Fibroblast of skin of right quadriceps (primary cell): ENCODE data around the gene MAS1L.

Source experiments
- DNase-seq: peaks from one replicate; pipeline ENCODE4 v3.0.0-alpha.2; 2013

MAS1L gene, protein sequence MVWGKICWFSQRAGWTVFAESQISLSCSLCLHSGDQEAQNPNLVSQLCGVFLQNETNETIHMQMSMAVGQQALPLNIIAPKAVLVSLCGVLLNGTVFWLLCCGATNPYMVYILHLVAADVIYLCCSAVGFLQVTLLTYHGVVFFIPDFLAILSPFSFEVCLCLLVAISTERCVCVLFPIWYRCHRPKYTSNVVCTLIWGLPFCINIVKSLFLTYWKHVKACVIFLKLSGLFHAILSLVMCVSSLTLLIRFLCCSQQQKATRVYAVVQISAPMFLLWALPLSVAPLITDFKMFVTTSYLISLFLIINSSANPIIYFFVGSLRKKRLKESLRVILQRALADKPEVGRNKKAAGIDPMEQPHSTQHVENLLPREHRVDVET

GRCh38 chr6:29487660-29488059, at the start of gene MAS1L:
Gene MAS1L, minus strand, starts transcription at chr6:29487956. Its CDS starts 54 bp downstream, at chr6:29487902.
- DNase-seq = no peak

- no peak for DNase-seq
Measured at GRCh38 chr6:29532320-29532951, 44.7 kb upstream of the MAS1L start.

DNA sequence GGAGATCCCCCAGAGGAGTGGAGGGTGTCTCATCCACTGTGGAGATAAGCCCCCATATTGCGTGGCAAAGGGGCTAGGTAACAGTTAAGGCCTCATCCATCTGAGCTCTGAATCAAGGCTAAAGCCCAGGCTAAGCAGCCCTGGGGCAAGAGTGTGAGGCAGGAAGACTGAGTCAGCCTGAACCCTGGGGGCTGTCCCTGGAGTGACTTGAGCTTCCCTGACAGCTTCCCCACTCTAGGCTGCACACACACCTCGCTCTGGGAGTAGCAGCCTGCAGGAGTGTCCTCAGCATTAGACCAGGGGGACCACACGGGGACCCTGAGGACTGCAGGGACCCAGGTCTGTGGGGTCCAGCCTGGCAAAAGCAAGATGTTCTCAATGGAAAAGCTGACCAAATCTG, 43.9 kb upstream of the MAS1L start:
- no peak for DNase-seq

DNA sequence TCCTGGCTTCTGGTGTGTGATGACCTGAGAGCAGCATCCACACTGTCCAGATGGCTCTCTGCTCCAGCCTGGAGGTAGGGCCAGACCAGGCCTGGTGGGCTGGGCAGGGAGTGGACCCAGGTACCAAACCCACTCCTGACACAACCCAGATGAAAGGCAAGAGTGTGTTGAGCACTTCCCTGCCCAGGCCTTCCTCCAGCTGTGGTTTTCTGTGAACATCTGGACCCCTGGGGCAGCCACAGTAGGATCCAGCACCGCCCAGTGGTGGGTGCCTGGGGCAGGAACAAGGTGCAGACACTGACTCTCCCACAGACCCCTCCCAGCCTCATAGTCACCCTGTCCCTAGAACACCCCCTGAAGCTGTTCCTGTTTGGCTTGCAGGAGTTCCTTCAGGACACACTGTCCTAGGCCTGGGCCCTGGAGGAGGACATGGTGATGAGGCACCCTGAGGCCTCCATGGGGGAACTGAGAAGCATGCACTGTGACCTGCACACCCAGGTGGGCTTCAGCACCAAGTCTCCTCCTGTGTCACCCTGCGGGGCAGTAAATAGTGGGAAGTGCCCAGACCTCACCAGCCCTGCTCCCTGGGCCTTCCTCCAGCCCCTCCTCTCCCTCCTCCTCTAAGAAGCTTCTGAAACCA, 43.0 kb upstream of the MAS1L start:
- no peak for DNase-seq

- no peak for DNase-seq
Measured at GRCh38 chr6:29529956-29530355, 42.2 kb upstream of the MAS1L start.

DNA sequence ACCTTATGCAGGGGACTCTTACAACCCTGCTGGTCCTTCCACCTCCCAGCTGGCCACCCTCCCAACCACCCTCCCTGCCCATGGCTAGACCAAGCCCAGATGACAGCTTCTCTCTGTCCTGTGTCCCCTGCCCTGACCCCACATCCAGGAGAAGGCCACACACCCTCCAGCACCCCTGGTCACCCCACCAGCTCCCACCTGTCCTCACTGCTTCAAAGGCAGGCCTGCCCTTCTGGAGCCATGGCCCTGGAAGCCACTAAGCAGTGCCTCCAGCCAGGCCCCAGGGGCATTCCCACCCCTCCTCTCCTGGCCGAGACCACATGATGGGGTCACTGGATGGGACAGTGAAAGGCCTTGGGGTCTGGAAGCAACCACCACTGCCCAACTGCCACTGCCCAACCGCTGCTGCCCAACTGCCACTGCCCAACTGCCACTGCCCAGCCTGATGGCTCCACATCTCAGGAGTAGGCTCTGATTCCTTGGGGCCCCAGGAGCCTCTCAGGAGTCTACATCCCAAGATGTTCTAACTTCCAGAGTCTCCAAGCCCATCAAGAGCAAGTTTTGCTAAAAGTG, 41.3 kb upstream of the MAS1L start:
- no peak for DNase-seq

DNA sequence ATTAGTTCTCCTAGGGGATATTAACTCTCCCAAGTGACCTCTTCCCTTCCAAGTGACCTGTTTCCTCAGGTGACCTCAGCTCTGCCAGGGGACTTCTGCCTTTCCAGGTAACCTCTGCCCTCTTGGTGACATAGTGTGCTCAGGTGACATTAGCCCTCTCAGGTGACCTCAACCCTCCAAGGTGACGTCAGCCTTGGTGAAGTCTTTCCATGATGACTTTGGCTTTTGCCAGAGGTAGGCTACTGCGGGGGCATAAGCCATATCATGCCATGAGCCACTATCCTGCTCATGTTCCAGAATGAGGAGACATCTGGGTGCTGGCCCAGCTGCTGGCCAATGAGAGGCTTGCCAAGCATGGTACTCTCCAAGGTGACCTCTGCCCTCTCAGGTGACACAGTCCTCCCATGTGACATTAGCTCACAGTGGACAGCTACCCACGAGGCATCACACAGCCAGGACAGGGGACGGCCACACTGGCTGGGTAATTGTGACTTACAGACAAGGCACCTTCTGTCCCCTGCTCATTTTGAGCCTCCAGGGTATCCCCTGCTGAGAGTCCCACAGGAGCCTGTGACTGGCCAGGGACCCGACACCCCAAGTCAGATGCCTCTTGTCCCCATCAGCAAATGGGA, 40.7 kb upstream of the MAS1L start:
- DNase-seq = no peak

- no peak for DNase-seq
Measured at GRCh38 chr6:29527564-29527963, 39.8 kb upstream of the MAS1L start.

- DNase-seq = no peak
Measured at GRCh38 chr6:29527126-29527525, 39.4 kb upstream of the MAS1L start.

DNA sequence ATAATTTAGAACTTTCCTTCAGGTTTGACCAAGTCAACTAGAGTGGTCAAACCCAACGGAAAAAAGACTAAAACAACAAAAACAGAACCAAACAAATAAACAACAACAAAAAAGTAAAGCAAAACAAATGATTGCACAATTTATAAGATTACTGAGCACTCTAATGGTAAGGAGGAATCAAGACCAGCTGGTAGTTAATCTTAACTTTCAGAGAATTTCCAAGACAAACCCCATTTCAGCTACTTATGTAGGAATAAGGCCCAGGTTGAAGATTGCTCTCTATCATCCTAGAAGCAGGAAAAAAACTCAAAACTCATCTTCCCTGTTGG, 37.5 kb upstream of the MAS1L start:
- DNase-seq = no peak

DNA sequence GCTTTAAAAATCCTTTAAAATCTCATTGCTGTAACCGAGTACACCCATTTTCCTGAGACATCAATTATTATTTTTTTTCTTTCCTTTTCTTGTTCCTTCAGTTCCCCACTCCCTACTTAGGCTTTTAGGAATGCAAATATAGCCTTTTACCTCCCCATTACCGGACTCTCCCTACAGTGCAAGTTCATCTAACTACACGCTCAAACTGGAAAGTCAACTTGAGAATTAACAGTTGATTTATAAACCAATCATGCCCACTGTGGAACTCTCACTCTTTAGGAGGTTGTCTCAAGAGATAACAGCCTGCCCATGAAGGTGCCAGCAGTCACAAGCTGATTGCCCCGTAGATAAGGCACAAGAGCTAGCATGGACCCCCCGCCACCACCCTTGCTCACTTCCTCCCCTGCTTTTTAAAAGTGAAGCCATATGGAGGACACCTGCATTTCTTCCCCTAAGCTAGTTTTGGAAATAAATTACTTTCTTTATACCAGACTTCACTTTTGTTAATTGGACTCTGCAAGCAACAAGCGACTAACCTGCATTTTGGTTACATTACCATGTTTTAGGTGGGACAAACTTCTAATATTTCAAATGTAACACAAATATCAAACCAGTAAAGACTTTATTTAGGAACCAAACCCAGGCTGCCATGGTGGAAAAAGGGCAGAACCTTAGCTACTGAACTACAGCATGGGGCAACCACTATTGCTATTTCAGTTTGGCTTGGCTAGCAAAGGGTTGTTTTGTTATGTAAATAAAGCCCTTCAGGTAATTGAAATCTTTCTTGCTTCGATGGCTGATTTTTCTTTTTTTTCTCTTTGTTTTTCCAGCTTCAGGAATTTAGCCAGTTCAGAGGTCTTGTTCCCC, 36.9 kb upstream of the MAS1L start:
- no peak for DNase-seq

- no peak for DNase-seq
Measured at GRCh38 chr6:29524044-29524443, 36.3 kb upstream of the MAS1L start.

GRCh38 chr6:29522227-29522626, 34.5 kb upstream of the MAS1L start:
- DNase-seq = no peak

DNA sequence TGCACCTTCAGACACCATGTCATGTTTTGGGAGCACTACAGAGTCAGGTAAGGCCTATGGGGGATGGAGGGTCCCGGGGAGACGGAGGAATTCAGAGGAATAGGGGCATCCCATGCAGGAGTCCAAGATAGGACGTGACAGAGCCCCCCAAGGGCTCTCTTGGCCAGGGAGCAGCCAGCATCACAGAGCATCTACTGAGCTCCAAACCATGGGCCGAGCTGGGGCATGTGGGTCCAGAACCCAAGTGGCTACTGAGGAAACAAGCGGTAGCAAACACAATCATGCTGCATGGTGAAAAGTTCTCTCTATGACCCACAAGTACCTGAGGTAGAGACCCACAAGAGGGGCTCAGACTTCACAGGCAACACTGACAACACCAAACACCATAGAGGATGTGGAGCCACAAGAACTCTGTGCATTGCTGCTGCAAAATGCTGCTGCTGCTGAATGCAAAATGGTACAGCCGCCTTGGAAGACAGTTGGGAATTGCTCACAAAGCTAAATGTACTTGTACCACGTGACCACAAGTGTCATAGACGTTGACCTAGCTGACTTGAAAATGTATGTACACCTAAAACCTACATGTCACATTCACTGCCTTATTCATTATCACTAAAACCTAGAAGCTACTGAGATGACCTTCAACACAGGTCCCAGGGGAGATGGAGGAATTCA, 33.4 kb upstream of the MAS1L start:
- no peak for DNase-seq

- DNase-seq = no peak
Measured at GRCh38 chr6:29520232-29520631, 32.5 kb upstream of the MAS1L start.

DNA sequence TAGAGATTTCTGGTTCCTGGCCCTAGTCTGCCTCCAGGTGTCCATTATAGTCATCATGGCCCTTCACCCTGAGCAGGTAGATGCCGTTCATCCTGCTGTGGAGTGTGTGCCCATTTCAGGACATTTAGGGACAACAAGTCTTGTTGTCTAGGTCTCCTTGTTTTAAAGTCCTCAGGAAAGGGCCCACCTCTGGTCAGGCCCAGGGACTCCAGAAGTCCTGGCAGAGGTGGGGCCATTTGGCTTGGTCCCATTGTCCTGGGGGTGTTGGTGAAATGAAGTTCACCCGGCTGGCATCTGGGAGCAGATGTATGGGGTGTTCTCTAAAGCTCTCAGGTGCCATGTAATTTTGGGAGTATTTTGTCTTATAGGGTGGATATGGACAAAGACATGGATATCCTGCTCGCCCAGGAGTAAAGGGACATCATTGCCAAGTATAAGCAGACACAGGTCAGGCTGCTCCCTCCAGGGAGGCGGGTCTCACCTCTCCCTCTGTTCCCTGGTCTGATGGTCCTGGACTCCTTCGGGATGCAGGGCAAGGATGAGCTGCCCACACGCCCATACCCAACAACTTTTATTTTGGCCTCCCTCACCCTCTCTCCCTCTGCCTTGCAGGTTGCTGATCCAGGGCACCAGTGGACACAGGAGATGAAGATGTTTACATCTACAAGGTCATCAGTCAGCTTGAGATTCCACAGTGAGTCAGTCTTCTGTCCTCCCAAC, 31.7 kb upstream of the MAS1L start:
- DNase-seq = no peak

DNA sequence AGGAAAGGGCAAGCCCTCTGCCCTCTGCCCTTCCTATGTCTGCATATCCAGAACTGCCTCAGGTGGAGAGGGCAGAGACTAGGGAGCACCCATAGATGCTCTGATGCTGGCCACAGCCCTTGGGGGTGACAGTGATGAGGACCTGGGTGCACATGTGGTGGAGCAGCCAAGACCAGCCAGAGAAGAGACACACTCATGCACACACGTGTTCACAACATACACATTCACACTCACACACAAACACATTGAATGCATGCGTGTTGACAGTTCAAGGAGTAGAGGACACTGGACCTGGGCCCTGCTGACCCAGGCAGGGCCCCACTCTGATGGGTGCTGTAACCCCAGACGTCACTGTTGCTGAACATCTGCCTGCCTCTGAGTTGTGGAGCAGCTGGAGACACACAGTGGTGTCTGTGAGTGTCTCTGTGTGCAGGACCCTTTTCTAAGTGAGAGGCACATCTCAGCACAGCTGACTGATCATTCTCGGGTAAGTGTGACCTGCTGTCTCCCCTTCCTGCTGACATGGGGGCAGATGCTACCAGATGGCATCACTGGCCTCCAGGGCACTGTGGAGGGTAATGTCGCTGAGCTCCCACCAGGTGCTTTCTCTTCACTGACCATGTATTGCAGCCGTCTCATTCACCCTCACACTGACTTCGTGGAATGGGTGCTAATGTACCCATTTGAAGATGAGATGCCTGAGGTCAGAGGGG, 30.1 kb upstream of the MAS1L start:
- no peak for DNase-seq

DNA sequence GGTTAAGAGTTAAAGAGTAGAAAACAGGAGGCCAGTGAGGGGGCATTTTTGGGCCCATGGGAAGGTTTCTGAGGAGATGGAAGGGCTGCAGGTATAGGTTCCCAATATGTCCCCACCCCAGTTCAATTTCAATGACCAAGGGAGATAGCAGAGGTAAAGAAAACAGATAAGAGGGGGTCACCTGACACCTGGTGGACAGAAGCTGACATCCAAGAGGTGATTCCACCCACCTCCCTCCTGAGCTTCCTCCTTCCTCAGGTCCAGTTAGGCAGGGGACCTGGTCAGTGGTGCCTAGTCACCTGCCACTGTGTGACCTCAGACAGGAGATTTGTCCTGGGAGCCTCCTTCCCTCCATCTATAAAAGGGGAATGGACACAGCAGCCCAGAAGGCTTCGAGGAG, 29.5 kb upstream of the MAS1L start:
- DNase-seq = no peak

GRCh38 chr6:29516108-29516507, 28.4 kb upstream of the MAS1L start:
- peak; percentile 27 for DNase-seq

DNA sequence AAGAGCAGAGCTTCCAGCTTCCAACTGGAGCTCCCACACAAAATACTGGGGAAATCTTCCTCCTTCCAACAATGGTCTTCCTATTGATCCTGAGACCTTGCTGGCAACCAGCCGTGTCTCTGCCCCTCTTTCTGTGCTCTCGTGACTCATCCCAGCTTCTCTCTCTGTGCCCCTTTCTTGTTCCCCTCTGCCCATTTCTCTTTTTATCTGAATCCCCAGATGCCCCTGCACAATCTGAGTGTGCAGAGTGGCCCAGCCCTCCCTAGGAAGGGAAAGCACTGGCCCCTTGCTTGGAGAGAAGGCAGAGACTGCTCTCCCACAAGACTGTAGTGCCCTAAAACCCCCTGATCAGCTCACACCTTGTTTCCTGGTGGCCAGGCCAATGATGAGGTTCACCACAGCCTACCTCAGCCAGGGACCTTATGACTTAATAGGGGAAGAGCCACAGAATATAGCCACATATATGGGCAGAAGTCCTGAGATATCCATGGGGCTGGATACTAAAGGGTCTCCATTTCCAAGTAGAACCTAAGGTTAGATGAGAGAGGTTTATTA, 23.1 kb upstream of the MAS1L start:
- DNase-seq = no peak
